ENCODE results near the gene CISTR.

CISTR gene

GRCh38 chr12:53709671-53710070, 42.1 kb downstream of the CISTR start:
- no peak overlapping the region for H2AFZ ChIP-seq
- no peaks in the 10 kb centered on the region for H3K36me3 ChIP-seq (ENCODE audit: control insufficient read depth, insufficient read depth, low read length)
- no peak overlapping the region for H3K27ac ChIP-seq
- H3K4me2 ChIP-seq (ENCODE audit: low read length): no peak overlapping the region
- no peaks in the 10 kb centered on the region for H3K4me1 ChIP-seq
- no peaks in the 10 kb centered on the region for H3K9me3 ChIP-seq (ENCODE audit: control insufficient read depth, low read length)
- TF ChIP-seq, protein P1, sequence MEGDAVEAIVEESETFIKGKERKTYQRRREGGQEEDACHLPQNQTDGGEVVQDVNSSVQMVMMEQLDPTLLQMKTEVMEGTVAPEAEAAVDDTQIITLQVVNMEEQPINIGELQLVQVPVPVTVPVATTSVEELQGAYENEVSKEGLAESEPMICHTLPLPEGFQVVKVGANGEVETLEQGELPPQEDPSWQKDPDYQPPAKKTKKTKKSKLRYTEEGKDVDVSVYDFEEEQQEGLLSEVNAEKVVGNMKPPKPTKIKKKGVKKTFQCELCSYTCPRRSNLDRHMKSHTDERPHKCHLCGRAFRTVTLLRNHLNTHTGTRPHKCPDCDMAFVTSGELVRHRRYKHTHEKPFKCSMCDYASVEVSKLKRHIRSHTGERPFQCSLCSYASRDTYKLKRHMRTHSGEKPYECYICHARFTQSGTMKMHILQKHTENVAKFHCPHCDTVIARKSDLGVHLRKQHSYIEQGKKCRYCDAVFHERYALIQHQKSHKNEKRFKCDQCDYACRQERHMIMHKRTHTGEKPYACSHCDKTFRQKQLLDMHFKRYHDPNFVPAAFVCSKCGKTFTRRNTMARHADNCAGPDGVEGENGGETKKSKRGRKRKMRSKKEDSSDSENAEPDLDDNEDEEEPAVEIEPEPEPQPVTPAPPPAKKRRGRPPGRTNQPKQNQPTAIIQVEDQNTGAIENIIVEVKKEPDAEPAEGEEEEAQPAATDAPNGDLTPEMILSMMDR (IDR thresholded peaks at IDR 0.05): no peak
- no peak overlapping the region for H3K9ac ChIP-seq
- no peaks in the 10 kb centered on the region for H3K79me2 ChIP-seq
- no peak overlapping the region for H3K4me3 ChIP-seq (ENCODE audit: low read depth, low read length)
- H3K27me3 ChIP-seq (ENCODE audit: control insufficient read depth, insufficient read depth, low read length): no peaks in the 10 kb centered on the region

GRCh38 chr12:53706080-53706479, 45.7 kb downstream of the CISTR start:
- Histone ChIP-seq H3K9ac (no peak overlapping the region), H2AFZ (no peak overlapping the region), H3K9me3 (ENCODE audit: control insufficient read depth, low read length) (no peaks in the 10 kb centered on the region), H3K4me1 (no peaks in the 10 kb centered on the region), H3K36me3 (ENCODE audit: control insufficient read depth, insufficient read depth, low read length) (no peaks in the 10 kb centered on the region), H3K79me2 (no peaks in the 10 kb centered on the region), H3K27me3 (ENCODE audit: control insufficient read depth, insufficient read depth, low read length) (no peaks in the 10 kb centered on the region), H3K4me3 (ENCODE audit: low read depth, low read length) (no peak overlapping the region), H3K4me2 (ENCODE audit: low read length) (no peak overlapping the region), H3K27ac (no peak overlapping the region)
- TF ChIP-seq, protein P1 (IDR thresholded peaks at IDR 0.05): no peak

- Histone ChIP-seq H3K4me1 (no peaks in the 10 kb centered on the region), H3K27ac (no peak overlapping the region), H3K27me3 (ENCODE audit: control insufficient read depth, insufficient read depth, low read length) (no peaks in the 10 kb centered on the region), H3K4me3 (ENCODE audit: low read depth, low read length) (no peak overlapping the region), H3K9ac (no peak overlapping the region), H3K4me2 (ENCODE audit: low read length) (no peak overlapping the region), H3K9me3 (ENCODE audit: control insufficient read depth, low read length) (no peaks in the 10 kb centered on the region), H3K79me2 (no peaks in the 10 kb centered on the region), H2AFZ (no peak overlapping the region), H3K36me3 (ENCODE audit: control insufficient read depth, insufficient read depth, low read length) (no peaks in the 10 kb centered on the region)
- TF ChIP-seq, protein P1 (IDR thresholded peaks at IDR 0.05): no peak
Measured at GRCh38 chr12:53703756-53704155, 48.0 kb downstream of the CISTR start.

GRCh38 chr12:53701518-53702264, 50.1 kb downstream of the CISTR start:
- Histone ChIP-seq H3K4me2 (ENCODE audit: low read length) (no peak overlapping the region), H3K27ac (no peak overlapping the region), H3K4me1 (no peaks in the 10 kb centered on the region), H3K79me2 (no peaks in the 10 kb centered on the region), H3K9me3 (ENCODE audit: control insufficient read depth, low read length) (no peaks in the 10 kb centered on the region), H3K27me3 (ENCODE audit: control insufficient read depth, insufficient read depth, low read length) (no peaks in the 10 kb centered on the region), H3K36me3 (ENCODE audit: control insufficient read depth, insufficient read depth, low read length) (no peaks in the 10 kb centered on the region), H2AFZ (peak overlapping the region; percentile 25), H3K9ac (no peak overlapping the region), H3K4me3 (ENCODE audit: low read depth, low read length) (no peak overlapping the region)
- TF ChIP-seq, protein P1 (IDR thresholded peaks at IDR 0.05): peak; percentile 95

DNA sequence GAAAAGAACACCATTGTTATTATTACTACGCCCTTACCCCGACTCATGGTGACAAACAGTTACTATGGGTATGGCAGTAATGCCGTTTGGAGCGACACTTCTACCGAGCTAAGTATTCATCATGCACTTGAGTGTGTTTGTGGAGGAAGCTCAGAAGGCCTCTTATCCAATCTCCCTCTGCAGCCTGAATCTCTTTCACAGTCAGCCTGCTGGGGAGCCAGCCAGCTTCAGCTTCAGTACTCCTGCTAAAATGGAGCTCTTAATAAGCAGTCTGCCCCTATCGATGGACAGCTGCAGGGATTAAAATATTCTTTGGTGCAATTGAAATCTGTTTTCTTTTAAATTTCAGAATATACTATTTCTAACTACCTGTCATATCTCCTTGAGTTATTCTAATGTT, 51.2 kb downstream of the CISTR start:
- Histone ChIP-seq H3K4me2 (ENCODE audit: low read length) (no peak overlapping the region), H3K36me3 (ENCODE audit: control insufficient read depth, insufficient read depth, low read length) (no peaks in the 10 kb centered on the region), H3K27ac (no peak overlapping the region), H3K79me2 (no peaks in the 10 kb centered on the region), H2AFZ (no peak overlapping the region), H3K4me3 (ENCODE audit: low read depth, low read length) (no peak overlapping the region), H3K9ac (no peak overlapping the region), H3K4me1 (no peaks in the 10 kb centered on the region), H3K9me3 (ENCODE audit: control insufficient read depth, low read length) (no peaks in the 10 kb centered on the region), H3K27me3 (ENCODE audit: control insufficient read depth, insufficient read depth, low read length) (no peaks in the 10 kb centered on the region)
- TF ChIP-seq, protein P1 (IDR thresholded peaks at IDR 0.05): no peak

All from parathyroid adenoma (tissue), 2 donors.